GM23338 (cell line): ENCODE data around the gene HINT2. TPM values are rescaled to one million over a fixed set of nuclear protein-coding genes. Genes with fewer than 3 reads are reported as not detected.

Experiments
- ATAC-seq: fragments of 200-7000 bp; cut with Tn5 transposase; 3 replicates; pipeline ENCODE4 v1.9.1; 2020
- DNase-seq: peaks from one replicate; pipeline ENCODE4 v3.0.0-alpha.2; 2015; ENCODE audit warnings: low spot score
- H2AFZ ChIP-seq: fragments of 200-600 bp; sonication (generic); 2 replicates; pipeline ENCODE4 v1.8.0; 2016; ENCODE audit warnings: antibody characterized with exemption, mild to moderate bottlenecking, moderate library complexity
- H3F3A ChIP-seq: fragments of 200-600 bp; sonication (generic); replicated peaks from 2 replicates; pipeline ENCODE4 v1.8.0; 2017; ENCODE audit warnings: antibody characterized with exemption, mixed run types, low read depth
- H3K27ac ChIP-seq: fragments of 200-600 bp; sonication (generic); 2 replicates; pipeline ENCODE4 v1.6.1; 2016; ENCODE audit warnings: low read depth
- H3K27me3 ChIP-seq: fragments of 200-600 bp; sonication (generic); 2 replicates; pipeline ENCODE4 v1.8.0; 2016; ENCODE audit warnings: mild to moderate bottlenecking, mixed run types, moderate library complexity; ENCODE audit not compliant: insufficient read depth
- H3K36me3 ChIP-seq: fragments of 200-600 bp; sonication (generic); 2 replicates; pipeline ENCODE4 v1.8.0; 2016; ENCODE audit warnings: mild to moderate bottlenecking; ENCODE audit not compliant: insufficient read depth
- H3K4me1 ChIP-seq: fragments of 200-600 bp; sonication (generic); 2 replicates; pipeline ENCODE4 v1.8.0; 2016; ENCODE audit warnings: mild to moderate bottlenecking, moderate library complexity; ENCODE audit not compliant: insufficient read depth
- H3K4me2 ChIP-seq: fragments of 200-600 bp; sonication (generic); 2 replicates; pipeline ENCODE4 v1.7.1; 2017; ENCODE audit warnings: mixed run types
- H3K4me3 ChIP-seq: fragments of 200-600 bp; sonication (generic); 2 replicates; pipeline ENCODE4 v1.6.1; 2016; ENCODE audit warnings: mixed run types
- H3K79me2 ChIP-seq: fragments of 200-600 bp; sonication (generic); replicated peaks from 2 replicates; pipeline ENCODE4 v1.8.0; 2017; ENCODE audit warnings: mild to moderate bottlenecking; ENCODE audit not compliant: insufficient read depth
- H3K9me2 ChIP-seq: fragments of 200-600 bp; sonication (generic); 2 replicates; pipeline ENCODE4 v1.8.0; 2017; ENCODE audit not compliant: insufficient read depth
- H4K20me1 ChIP-seq: fragments of 200-600 bp; sonication (generic); replicated peaks from 2 replicates; pipeline ENCODE4 v1.8.0; 2017; ENCODE audit warnings: mild to moderate bottlenecking; ENCODE audit not compliant: insufficient read depth
- H3K27ac Mint-ChIP-seq: 2 replicates; pipeline ENCODE4 v1.8.0; 2020; ENCODE audit warnings: inconsistent platforms, mild to moderate bottlenecking, moderate library complexity, mixed read lengths
- H3K27me3 Mint-ChIP-seq: 3 replicates; pipeline ENCODE4 v1.8.0; 2022; ENCODE audit warnings: low read depth, mild to moderate bottlenecking, moderate library complexity, mixed read lengths, inconsistent platforms; ENCODE audit not compliant: insufficient read depth, poor library complexity
- H3K36me3 Mint-ChIP-seq: 3 replicates; pipeline ENCODE4 v1.8.0; 2021; ENCODE audit warnings: low read depth, mild to moderate bottlenecking, inconsistent platforms, moderate library complexity, mixed read lengths
- H3K4me1 Mint-ChIP-seq: 3 replicates; pipeline ENCODE4 v1.8.0; 2020; ENCODE audit warnings: mild to moderate bottlenecking, inconsistent platforms, mixed read lengths
- H3K4me3 Mint-ChIP-seq: 3 replicates; pipeline ENCODE4 v1.8.0; 2021; ENCODE audit warnings: moderate library complexity, mild to moderate bottlenecking, inconsistent platforms, mixed read lengths
- H3K9me3 Mint-ChIP-seq: 3 replicates; pipeline ENCODE4 v1.8.0; 2020; ENCODE audit warnings: moderate library complexity, mild to moderate bottlenecking, inconsistent platforms, mixed read lengths
- CREB1 ChIP-seq: fragments of 250-450 bp; sonication (Bioruptor Pico); IDR thresholded peaks from 2 replicates; pipeline ENCODE4 v1.5.0; 2020; ENCODE audit warnings: low read depth, mild to moderate bottlenecking, moderate library complexity
- ETS1 ChIP-seq: IDR thresholded peaks from 2 replicates; pipeline ENCODE4 v1.6.1; 2016; ENCODE audit warnings: antibody characterized with exemption
- EZH2 ChIP-seq: fragments of 200-600 bp; sonication (generic); IDR thresholded peaks from one replicate; pipeline ENCODE4 v1.8.0; 2017; ENCODE audit warnings: antibody characterized with exemption, mild to moderate bottlenecking, low read depth; ENCODE audit not compliant: unreplicated experiment
- EZH2phosphoT487 ChIP-seq: fragments of 200-600 bp; sonication (generic); IDR thresholded peaks from one replicate; pipeline ENCODE4 v1.8.1; 2018; ENCODE audit warnings: antibody characterized with exemption; ENCODE audit not compliant: unreplicated experiment
- JUNB ChIP-seq: IDR thresholded peaks from one replicate; pipeline ENCODE4 v1.6.1; 2016; ENCODE audit warnings: antibody characterized with exemption; ENCODE audit not compliant: unreplicated experiment
- NANOG ChIP-seq: IDR thresholded peaks from 2 replicates; pipeline ENCODE4 v1.6.1; 2016; ENCODE audit warnings: antibody characterized with exemption, borderline replicate concordance
- POLR2AphosphoS5 ChIP-seq: IDR thresholded peaks from 2 replicates; pipeline ENCODE4 v1.6.1; 2016; ENCODE audit warnings: antibody characterized with exemption, low read depth
- STAT1 ChIP-seq: IDR thresholded peaks from one replicate; pipeline ENCODE4 v1.6.1; 2016; ENCODE audit warnings: antibody characterized with exemption; ENCODE audit not compliant: unreplicated experiment
- ZNF114 ChIP-seq: fragments of 250-450 bp; sonication (Bioruptor Pico); IDR thresholded peaks from 2 replicates; pipeline ENCODE4 v1.5.0; 2020; ENCODE audit warnings: mild to moderate bottlenecking, moderate library complexity
- ZNF331 ChIP-seq: fragments of 250-450 bp; sonication (Bioruptor Pico); IDR thresholded peaks from 2 replicates; pipeline ENCODE4 v1.5.0; 2020; ENCODE audit warnings: low read depth, mild to moderate bottlenecking, moderate library complexity
- polyA plus RNA-seq: library from polyadenylated mRNA; unstranded; fragments of >200 nt; fragmentation: Nextera tagmentation; extraction: Ambion mirVana; gene quantifications from 2 replicates; pipeline ENCODE4 v1.2.1, GENCODE V29; 2016
- total RNA-seq: library from RNA; depleted of rRNA; stranded (reverse); fragments of >200 nt; shearing (Covaris generic); gene quantifications from 2 replicates; pipeline ENCODE4 v1.2.3, GENCODE V29; 2014
- TF ChIP-seq, protein P1 (sequence below): fragments of 250-450 bp; sonication (Bioruptor Pico); IDR thresholded peaks from 2 replicates; pipeline ENCODE4 v1.5.0; 2020; ENCODE audit warnings: mild to moderate bottlenecking, moderate library complexity
- TF ChIP-seq, protein P2 (sequence below), 2 experiments: fragments of 200-600 bp in 1 of 2; sonication (generic) in 1 of 2; conservative IDR thresholded peaks; 2 replicates each; pipeline versions ENCODE4 v1.5.1 to v1.6.1; 2016 to 2017; ENCODE audit warnings: antibody characterized with exemption in 2 of 2, low read depth in 2 of 2, mild to moderate bottlenecking in 2 of 2, moderate library complexity in 1 of 2

The HINT2 gene
- total and polyA plus RNA-seq, 2 experiments from 2014 or later, result 20.9 to 69.9 TPM

- Histone ChIP-seq H4K20me1 (no peaks in the 10 kb centered on the region), H2AFZ (no peak overlapping the region), H3K4me1 (no peaks in the 10 kb centered on the region), H3K27ac (no peak overlapping the region), H3K4me2 (no peak overlapping the region), H3K4me3 (no peak overlapping the region), H3K27me3 (no peaks in the 10 kb centered on the region), H3K79me2 (no peaks in the 10 kb centered on the region), H3K9me2 (no peaks in the 10 kb centered on the region), H3F3A (no peaks in the 10 kb centered on the region), H3K36me3 (no peaks in the 10 kb centered on the region)
- Mint-ChIP-seq H3K36me3 (no peaks in the 10 kb centered on the region), H3K4me3 (no peak overlapping the region), H3K4me1 (peaks cover 6% of the 10 kb centered on the region; the same call in 2 of the 3 replicates), H3K27me3 (peaks cover 11% of the 10 kb centered on the region), H3K9me3 (no peaks in the 10 kb centered on the region), H3K27ac (no peak overlapping the region)
- ATAC-seq, result no peak
- DNase-seq, result no peak
- TF ChIP-seq JUNB, result no peak
- TF ChIP-seq STAT1, result no peak
- no peak for TF ChIP-seq ZNF331 (CRISPR knock-in tag)
Measured at GRCh38 chr9:35856882-35857281, 42.0 kb upstream of the HINT2 start.

DNA sequence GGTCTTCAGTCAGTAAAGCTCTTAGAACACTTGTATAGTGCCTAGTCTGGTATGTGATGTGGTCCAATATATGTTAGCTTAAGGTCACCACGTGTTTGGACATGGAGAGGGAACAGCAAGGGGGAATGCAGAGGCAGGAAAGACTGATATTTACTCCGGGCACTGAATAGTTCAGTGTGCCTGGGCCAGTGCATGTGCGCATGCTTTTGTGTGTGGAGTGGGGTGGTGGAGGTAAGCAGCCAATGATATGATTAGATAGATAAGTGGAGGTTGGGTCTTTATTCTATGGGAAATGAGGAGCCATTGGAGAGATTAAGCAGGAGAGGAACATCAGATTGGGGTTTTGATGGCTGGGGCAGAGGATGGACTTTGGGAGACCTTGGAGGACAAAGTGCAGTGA, 41.4 kb upstream of the HINT2 start:
- Histone ChIP-seq H4K20me1 (no peaks in the 10 kb centered on the region), H3K79me2 (no peaks in the 10 kb centered on the region), H3K27me3 (no peaks in the 10 kb centered on the region), H2AFZ (no peak overlapping the region), H3K4me3 (no peak overlapping the region), H3K36me3 (no peaks in the 10 kb centered on the region), H3K4me2 (no peak overlapping the region), H3K4me1 (no peaks in the 10 kb centered on the region), H3K27ac (no peak overlapping the region), H3F3A (no peaks in the 10 kb centered on the region), H3K9me2 (no peaks in the 10 kb centered on the region)
- Mint-ChIP-seq H3K4me3 (no peak overlapping the region), H3K36me3 (no peaks in the 10 kb centered on the region), H3K27ac (no peak overlapping the region), H3K27me3 (peaks cover 11% of the 10 kb centered on the region), H3K4me1 (peaks cover 4% of the 10 kb centered on the region; the same call in 2 of the 3 replicates), H3K9me3 (no peaks in the 10 kb centered on the region)
- DNase-seq, result no peak
- no peak for ATAC-seq
- TF ChIP-seq, protein P1, sequence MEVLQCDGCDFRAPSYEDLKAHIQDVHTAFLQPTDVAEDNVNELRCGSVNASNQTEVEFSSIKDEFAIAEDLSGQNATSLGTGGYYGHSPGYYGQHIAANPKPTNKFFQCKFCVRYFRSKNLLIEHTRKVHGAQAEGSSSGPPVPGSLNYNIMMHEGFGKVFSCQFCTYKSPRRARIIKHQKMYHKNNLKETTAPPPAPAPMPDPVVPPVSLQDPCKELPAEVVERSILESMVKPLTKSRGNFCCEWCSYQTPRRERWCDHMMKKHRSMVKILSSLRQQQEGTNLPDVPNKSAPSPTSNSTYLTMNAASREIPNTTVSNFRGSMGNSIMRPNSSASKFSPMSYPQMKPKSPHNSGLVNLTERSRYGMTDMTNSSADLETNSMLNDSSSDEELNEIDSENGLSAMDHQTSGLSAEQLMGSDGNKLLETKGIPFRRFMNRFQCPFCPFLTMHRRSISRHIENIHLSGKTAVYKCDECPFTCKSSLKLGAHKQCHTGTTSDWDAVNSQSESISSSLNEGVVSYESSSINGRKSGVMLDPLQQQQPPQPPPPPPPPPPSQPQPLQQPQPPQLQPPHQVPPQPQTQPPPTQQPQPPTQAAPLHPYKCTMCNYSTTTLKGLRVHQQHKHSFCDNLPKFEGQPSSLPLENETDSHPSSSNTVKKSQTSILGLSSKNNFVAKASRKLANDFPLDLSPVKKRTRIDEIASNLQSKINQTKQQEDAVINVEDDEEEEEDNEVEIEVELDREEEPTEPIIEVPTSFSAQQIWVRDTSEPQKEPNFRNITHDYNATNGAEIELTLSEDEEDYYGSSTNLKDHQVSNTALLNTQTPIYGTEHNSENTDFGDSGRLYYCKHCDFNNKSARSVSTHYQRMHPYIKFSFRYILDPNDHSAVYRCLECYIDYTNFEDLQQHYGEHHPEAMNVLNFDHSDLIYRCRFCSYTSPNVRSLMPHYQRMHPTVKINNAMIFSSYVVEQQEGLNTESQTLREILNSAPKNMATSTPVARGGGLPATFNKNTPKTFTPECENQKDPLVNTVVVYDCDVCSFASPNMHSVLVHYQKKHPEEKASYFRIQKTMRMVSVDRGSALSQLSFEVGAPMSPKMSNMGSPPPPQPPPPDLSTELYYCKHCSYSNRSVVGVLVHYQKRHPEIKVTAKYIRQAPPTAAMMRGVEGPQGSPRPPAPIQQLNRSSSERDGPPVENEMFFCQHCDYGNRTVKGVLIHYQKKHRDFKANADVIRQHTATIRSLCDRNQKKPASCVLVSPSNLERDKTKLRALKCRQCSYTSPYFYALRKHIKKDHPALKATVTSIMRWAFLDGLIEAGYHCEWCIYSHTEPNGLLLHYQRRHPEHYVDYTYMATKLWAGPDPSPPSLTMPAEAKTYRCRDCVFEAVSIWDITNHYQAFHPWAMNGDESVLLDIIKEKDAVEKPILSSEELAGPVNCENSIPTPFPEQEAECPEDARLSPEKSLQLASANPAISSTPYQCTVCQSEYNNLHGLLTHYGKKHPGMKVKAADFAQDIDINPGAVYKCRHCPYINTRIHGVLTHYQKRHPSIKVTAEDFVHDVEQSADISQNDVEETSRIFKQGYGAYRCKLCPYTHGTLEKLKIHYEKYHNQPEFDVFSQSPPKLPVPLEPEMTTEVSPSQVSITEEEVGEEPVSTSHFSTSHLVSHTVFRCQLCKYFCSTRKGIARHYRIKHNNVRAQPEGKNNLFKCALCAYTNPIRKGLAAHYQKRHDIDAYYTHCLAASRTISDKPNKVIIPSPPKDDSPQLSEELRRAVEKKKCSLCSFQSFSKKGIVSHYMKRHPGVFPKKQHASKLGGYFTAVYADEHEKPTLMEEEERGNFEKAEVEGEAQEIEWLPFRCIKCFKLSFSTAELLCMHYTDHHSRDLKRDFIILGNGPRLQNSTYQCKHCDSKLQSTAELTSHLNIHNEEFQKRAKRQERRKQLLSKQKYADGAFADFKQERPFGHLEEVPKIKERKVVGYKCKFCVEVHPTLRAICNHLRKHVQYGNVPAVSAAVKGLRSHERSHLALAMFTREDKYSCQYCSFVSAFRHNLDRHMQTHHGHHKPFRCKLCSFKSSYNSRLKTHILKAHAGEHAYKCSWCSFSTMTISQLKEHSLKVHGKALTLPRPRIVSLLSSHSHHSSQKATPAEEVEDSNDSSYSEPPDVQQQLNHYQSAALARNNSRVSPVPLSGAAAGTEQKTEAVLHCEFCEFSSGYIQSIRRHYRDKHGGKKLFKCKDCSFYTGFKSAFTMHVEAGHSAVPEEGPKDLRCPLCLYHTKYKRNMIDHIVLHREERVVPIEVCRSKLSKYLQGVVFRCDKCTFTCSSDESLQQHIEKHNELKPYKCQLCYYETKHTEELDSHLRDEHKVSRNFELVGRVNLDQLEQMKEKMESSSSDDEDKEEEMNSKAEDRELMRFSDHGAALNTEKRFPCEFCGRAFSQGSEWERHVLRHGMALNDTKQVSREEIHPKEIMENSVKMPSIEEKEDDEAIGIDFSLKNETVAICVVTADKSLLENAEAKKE, result no peak
- TF ChIP-seq, protein P2, sequence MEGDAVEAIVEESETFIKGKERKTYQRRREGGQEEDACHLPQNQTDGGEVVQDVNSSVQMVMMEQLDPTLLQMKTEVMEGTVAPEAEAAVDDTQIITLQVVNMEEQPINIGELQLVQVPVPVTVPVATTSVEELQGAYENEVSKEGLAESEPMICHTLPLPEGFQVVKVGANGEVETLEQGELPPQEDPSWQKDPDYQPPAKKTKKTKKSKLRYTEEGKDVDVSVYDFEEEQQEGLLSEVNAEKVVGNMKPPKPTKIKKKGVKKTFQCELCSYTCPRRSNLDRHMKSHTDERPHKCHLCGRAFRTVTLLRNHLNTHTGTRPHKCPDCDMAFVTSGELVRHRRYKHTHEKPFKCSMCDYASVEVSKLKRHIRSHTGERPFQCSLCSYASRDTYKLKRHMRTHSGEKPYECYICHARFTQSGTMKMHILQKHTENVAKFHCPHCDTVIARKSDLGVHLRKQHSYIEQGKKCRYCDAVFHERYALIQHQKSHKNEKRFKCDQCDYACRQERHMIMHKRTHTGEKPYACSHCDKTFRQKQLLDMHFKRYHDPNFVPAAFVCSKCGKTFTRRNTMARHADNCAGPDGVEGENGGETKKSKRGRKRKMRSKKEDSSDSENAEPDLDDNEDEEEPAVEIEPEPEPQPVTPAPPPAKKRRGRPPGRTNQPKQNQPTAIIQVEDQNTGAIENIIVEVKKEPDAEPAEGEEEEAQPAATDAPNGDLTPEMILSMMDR (conservative IDR thresholded peaks at IDR 0.05; ENCODE audit: low read depth in 2 of 2), result no peak
- TF ChIP-seq ZNF114 (CRISPR knock-in tag), result no peak
- no peak for TF ChIP-seq EZH2phosphoT487
- no peak for TF ChIP-seq STAT1
- TF ChIP-seq JUNB, result no peak
- no peak for TF ChIP-seq ETS1
- no peak for TF ChIP-seq EZH2
- TF ChIP-seq POLR2AphosphoS5, result no peak
- no peak for TF ChIP-seq NANOG
- no peak for TF ChIP-seq CREB1 (CRISPR knock-in tag)
- TF ChIP-seq ZNF331 (CRISPR knock-in tag), result no peak
